Stimulated activated CD4-positive, alpha-beta T cell treated with anti-CD3 and anti-CD28 coated beads, Interleukin-2, amount 100 ng/mL, for 4 hours (primary cell): ENCODE measurements around the gene MMP7.
"Not testable (repeated sequence)": the region's sequence is repeated elsewhere in the genome, so short reads cannot be mapped to it uniquely, and the experiment has no call there.

ENCODE experiments used
- DNase-seq: peaks from one replicate; pipeline ENCODE4 v3.0.0-alpha.2; 2020; ENCODE audit warnings: low read depth

MMP7 gene

GRCh38 chr11:102539567-102539966 lies 9.0 kb upstream of the MMP7 start:
- no peak for DNase-seq

GRCh38 chr11:102538932-102539331 lies 8.4 kb upstream of the MMP7 start:
- DNase-seq = no peak

GRCh38 chr11:102534261-102534872 lies 3.8 kb upstream of the MMP7 start:
- DNase-seq = no peak

- DNase-seq = no peak
Measured at GRCh38 chr11:102528618-102529017, 1.9 kb downstream of the MMP7 start.

GRCh38 chr11:102527684-102528083 lies 2.9 kb downstream of the MMP7 start:
- DNase-seq = no peak

GRCh38 chr11:102527041-102527440 lies 3.5 kb downstream of the MMP7 start:
- no peak for DNase-seq

- no peak for DNase-seq
Measured at GRCh38 chr11:102523887-102524286, 6.7 kb downstream of the MMP7 start.

DNA sequence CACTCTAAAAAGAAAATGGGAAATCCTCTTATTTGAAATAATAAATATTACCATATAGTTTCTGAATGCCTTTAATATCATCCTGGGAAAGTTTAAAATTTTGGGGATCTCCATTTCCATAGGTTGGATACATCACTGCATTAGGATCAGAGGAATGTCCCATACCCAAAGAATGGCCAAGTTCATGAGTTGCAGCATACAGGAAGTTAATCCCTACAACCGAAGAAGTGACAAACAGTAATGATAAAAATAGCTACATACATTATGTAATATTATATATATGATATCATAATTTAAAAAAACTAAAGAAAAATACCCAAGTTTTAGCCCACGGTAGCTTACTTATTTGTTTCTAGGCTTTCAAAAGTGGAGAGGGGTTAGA lies 7.4 kb downstream of the MMP7 start:
- no peak for DNase-seq

DNA sequence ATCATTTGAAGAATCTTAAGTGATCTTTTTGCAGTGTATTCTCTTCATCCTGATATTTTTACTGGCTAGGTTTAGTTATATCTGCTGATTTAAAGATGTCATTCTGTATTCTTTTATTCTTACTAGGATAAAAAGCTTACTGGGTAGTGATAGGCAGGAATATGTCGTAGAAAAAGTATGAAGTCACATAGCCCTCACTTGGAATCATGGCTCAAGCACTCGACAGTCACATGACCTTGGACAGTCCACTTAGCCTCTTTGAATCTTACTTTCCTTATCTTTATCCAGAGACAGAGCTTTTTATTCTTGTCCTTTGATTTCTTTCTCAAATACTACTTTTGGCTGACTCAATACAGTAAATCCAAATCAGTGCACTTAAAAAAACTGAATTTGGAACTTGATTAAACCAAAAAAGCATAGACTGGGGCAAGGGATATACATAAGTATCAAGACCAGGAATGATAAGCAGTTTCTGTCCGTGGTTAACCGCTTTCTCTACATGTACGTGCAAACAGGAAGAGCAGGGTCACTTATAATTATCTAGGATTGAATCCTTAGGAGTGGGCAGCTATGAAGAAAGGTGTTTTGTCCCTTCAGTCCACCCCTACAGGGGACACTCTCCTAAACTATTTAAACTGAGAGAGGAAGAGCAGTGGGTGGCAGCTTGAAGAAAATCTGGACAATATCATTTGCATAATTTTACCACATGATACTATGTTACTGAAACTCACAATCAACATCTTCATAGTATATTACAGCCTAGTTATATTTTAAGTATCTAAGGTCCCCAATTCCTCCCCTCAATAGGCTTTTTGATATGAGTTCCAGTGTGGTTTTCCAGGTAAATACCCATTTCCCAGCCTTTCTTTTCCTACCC lies 8.0 kb downstream of the MMP7 start:
- DNase-seq = no peak

- DNase-seq = no peak
Measured at GRCh38 chr11:102521121-102521520, 9.4 kb downstream of the MMP7 start.

DNA sequence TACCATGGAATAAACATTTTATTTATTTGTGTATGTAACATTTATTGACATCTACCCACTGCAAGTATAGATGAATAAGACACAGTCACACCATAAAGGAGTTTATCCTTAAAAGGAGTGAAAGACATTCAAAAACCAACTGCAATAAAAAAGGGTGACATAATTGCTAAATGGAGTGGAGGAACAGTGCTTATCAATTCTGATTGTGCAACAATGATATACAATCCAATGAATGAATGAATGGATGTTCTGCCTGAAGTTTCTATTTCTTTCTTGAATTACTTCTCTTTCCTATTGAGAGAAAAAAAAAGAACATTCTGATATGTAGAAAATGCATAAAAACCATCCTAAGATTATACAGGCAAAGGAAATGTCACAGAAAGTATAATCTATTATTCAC lies 10.0 kb downstream of the MMP7 start:
- no peak for DNase-seq

DNA sequence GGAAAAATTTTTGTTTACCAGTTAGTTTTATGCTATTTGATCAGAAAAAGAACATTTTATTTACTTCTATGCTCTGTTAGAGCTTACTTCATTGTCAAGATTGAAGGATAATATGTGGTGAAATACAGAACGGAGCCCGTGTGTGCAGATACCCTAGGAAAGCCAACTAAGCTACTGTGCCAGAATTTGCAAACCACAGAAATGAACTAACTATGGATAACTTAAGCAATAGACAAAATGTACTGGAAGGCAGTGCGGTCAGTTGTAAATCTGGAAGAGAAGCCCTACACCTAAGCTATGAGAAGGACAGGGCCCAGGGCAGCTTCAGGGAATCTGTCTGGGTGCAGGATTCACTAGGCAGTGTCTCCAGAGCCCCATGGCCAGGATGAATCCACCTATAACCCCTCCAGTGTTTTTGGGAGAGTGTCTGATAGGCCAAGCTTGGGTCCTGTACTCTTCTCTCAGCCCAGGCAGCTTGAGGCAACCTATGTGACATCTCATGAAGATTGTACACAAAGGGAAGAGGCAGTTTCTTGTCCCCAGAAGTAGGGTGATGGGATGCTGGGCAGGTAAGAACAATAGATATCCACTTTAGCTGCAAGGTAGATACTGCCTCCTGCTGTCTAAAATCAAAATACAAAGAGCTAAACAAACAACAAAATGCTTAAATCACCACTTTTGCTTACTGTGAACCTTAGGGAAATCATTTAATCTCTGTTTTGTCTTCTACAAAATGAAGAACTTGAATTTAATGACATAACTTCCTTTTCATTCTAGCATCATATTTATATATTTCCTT lies 12.1 kb downstream of the MMP7 start:
- no peak for DNase-seq

DNA sequence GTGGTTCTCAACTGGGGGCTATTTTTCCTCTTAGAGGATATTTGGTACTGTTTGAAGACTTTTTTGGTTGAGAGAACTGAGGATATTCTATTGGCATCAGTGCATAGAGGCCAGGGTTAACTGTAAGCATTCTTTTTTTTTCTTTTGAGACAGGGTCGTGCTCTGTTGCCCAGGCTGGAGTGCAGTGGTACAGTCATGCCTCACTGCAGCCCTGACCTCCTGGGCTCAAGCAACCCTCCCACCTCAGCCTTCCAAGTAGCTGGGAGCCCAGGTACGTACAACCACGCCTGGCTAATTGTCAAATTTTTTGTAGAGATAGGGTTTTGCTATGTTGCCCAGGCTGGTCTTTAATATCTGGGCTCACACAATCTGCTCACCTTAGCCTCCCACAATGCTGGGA lies 12.9 kb downstream of the MMP7 start:
- no peak for DNase-seq

DNA sequence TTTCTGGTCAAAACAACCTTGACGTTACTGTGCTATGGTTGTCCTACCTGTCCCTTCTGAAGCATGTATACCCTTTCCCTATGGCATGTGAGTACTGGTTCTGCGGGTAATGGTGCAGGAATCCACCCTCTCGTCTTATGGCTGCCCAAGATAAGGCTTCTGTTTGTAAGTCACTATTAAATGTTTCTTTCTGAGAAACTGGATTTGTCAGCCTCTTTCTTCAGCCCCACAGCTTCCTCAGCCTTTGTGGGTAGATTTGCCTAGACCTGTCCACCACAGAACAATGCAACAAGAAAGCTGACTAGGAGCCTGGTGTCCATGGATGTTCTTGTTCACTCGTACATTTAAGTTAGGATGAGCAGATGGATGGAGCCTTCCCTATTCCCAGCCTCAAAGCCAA lies 14.4 kb downstream of the MMP7 start:
- no peak for DNase-seq

DNA sequence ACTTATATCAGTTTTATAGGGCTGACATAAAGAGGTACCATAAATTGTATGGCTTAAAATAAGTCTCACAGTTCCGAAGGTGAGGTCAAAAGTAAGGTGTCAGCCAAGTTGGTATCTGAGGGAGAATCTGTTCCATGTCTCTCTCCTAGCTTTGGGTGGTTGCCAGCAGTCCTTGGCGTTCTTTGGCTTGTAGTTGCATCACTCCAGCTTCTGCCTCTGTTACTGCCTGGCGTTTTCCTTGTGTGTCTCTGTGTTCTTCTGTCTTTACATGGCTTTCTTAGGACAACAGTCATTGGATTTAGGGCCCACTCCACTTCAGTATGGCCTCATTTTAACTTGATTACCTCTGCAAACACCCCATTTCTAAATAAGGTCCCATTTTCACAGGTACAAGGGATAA lies 16.7 kb downstream of the MMP7 start:
- no peak for DNase-seq

- no peak for DNase-seq
Measured at GRCh38 chr11:102510439-102511135, 20.0 kb downstream of the MMP7 start.

- not testable (repeated sequence) for DNase-seq
Measured at GRCh38 chr11:102502831-102503230, 27.7 kb downstream of the MMP7 start.

- no peak for DNase-seq
Measured at GRCh38 chr11:102500829-102501228, 29.7 kb downstream of the MMP7 start.

DNA sequence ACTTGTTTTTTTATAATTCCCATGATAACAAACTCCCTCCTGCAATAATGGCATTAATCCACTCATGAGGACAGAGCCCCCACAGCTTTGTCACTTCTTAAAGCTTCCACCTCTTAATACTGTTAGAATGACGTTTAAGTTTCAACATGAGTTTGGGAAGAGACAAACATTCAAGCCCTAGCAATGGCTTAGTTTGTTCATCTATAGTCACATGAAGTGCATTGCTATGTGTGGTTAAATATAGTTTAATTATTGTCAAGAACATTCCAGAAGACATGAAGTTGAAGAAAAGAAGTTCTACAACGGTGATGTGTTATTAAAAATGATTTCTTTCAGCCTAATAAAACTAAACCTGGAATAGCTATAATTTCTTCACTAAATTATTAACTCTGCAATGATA lies 30.6 kb downstream of the MMP7 start:
- no peak for DNase-seq

DNA sequence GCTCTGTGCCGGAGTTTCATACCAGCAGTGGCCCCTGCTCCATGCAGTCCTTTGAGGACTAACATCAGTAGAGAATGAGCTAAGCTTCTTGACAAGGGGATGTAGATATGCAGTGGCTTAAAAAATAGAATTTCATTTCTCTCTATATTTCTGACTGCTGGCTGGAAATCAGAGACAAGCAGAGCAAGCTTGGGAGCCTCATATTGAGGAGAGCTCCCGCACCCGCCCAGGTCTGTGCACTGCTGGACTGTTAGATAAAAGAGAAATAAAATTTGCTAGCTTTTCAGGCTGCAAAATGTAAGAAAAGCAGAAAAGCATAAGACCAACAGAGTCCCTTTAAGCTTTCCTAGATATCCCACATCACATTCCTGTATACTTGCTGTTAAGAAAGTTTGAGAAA lies 31.4 kb downstream of the MMP7 start:
- no peak for DNase-seq

DNA sequence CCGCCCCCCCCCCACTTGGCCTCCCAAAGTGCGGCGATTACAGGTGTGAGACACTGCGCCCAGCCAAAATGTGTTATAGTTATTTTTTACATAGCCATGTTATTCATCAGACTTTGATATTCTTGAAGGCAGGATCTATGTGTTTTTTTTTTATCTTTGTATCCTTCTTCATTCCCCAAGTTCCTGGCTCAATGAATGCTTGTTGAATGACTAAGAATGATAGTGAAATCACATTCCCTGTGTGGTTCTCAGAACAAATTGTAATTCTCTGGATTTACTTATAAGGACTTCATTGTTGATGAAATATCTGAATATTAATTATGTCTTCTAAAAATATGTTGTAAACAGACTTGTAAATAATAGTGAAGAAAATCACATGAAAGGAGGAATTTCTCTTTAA lies 33.5 kb downstream of the MMP7 start:
- DNase-seq = no peak
